Fibroblast of lung (primary cell): ENCODE measurements around the gene CHI3L1.

Experiments
- CTCF ChIP-seq, 2 donors: IDR thresholded peaks in 1 of 2; conservative IDR thresholded peaks in 1 of 2; 1 replicate in 1 of 2; 2 replicates in 1 of 2; pipeline ENCODE4 v1.5.1; 2011 to 2012; ENCODE audit warnings: low read length in 2 of 2, control low read depth in 1 of 2, inconsistent platforms in 1 of 2, low read depth in 1 of 2, mild to moderate bottlenecking in 1 of 2
- EZH2 ChIP-seq: IDR thresholded peaks from 2 replicates; pipeline ENCODE4 v1.5.1; 2012; ENCODE audit warnings: low read length, control low read depth, mild to moderate bottlenecking; ENCODE audit errors: missing control alignments

- TF ChIP-seq EZH2 = no peak
- no peak for TF ChIP-seq CTCF (conservative IDR thresholded peaks at IDR 0.05 in 1 of 2, IDR thresholded peaks at IDR 0.05 in 1 of 2; ENCODE audit: low read depth in 1 of 2, low read length in 2 of 2)
These were observed 56.8 kb downstream of the CHI3L1 start for GRCh38 chr1:203129501-203130231.
